Measurements from ENCODE around the gene PDSS2.
A peak's percentile ranks its signal among the peaks of the same experiment; 100 is the strongest.

Gene PDSS2

DNA sequence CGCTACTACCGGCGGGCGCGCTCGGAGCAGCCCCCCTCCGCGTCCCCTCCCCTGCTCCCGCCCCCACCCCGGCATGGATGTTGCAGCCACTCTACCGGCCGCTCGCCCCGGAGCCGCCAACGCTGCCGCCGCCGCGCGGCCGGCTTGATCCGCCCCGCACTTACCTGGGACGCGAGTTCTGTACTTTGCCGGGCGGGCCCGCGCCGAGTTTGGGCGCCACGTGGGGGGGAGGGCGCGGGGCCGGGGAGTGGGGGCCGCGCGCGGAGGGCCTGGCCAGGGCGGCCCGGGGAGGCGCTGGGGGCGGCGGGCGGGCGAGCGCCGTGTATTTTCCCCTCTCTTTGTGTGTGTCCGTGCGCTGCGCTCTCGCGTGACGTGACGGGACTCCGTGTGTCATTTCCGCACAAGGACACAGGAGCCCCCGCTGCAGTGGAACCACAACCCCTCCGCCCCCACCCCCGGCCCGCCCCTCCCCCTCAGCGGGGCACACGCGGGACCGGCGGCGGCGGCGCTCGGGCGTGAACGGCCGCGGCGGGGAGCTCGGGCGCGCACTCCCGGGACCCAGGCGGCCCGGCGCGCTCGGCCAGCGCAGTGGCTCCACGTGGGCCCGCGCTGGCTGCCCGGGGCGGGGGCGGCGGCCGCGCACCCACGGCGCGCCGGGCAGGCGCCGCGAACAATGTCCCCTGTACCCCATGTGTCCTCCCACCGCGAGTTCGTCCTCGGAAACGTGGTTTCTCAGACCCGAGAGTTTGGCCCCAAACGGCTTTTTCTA, 344.3 kb downstream of the PDSS2 start, which contains the start of gene BEND3:
Gene BEND3 (minus strand): TSS at position 590 of the 769 bp plus-strand sequence. CDS start 16,230 bp downstream, outside the sequence.
- H3K4me1 ChIP-seq (ENCODE audit: control insufficient read depth in 5 of 5, insufficient read depth in 5 of 5, low read length in 5 of 5): peaks cover 4 to 22% (median 19%) of the 10 kb centered on the region in 5 donors
- H3K4me3 ChIP-seq (ENCODE audit: low read depth in 1 of 5, low read length in 5 of 5): peak within 1 kb of the TSS; percentile 66 to 76 (median 74)
- H3K27me3 ChIP-seq (ENCODE audit: control insufficient read depth in 5 of 5, insufficient read depth in 4 of 5, low read length in 5 of 5): peaks cover 0 to 10% (median 3%) of the 10 kb centered on the region in 5 donors
- no peaks in the 10 kb centered on the region for H3K9me3 ChIP-seq (ENCODE audit: control insufficient read depth in 5 of 5, low read length in 5 of 5)
- no peak within 1 kb of the TSS for H3K27ac ChIP-seq (ENCODE audit: low read depth, low read length)
- H3K9ac ChIP-seq (ENCODE audit: low read length in 5 of 5): peak within 1 kb of the TSS; percentile 26 to 70 (median 43)
- H3K36me3 ChIP-seq (ENCODE audit: control insufficient read depth in 5 of 5, insufficient read depth in 5 of 5, low read length in 5 of 5): no peaks in the 10 kb centered on the region

DNA sequence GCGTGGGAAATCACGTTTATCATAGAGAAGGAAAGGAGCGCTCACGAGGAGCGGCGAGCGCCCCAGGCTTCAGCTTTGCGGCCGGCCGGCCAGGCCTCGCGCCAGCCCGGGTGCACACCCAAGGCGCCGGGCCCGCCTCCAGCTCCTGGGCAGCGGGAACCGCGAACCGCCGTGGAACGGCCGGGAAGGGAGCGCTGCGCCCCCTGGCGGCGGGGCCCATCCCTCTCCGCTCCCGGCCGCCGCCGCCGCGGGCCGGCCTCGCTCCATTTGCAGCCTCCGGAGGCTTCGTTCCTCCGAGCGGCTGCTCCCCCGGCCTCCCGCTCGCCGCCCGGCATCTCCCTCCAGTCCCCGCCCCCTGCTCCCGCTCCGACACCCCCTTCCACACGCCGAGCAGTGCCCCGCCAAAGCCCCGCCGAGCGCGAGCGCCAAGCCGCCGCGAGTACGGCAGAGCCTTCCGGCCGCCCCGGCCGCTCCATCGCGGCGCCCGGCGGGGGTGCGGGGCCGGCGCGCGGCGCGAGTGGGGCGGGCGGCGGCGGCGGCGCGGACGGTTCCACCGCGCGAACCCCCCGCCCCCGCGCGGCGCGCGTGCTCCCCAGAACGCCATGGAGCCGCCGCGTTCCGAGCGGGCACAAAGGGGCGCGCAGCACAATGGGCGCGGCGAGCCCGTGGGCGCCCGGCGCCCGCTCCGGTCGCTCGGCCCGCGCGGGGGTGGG, 345.0 kb downstream of the PDSS2 start:
- Histone ChIP-seq H3K27ac (ENCODE audit: low read depth, low read length) (no peak overlapping the region), H3K4me1 (ENCODE audit: control insufficient read depth in 5 of 5, insufficient read depth in 5 of 5, low read length in 5 of 5) (peaks cover 4 to 22% (median 19%) of the 10 kb centered on the region in 5 donors), H3K36me3 (ENCODE audit: control insufficient read depth in 5 of 5, insufficient read depth in 5 of 5, low read length in 5 of 5) (no peaks in the 10 kb centered on the region), H3K27me3 (ENCODE audit: control insufficient read depth in 5 of 5, insufficient read depth in 4 of 5, low read length in 5 of 5) (peaks cover 0 to 10% (median 3%) of the 10 kb centered on the region in 5 donors), H3K9me3 (ENCODE audit: control insufficient read depth in 5 of 5, low read length in 5 of 5) (no peaks in the 10 kb centered on the region), H3K9ac (ENCODE audit: low read length in 5 of 5) (peak overlapping the region in 4 of 5 donors; percentile 13 to 65 (median 50)), H3K4me3 (ENCODE audit: low read depth in 1 of 5, low read length in 5 of 5) (peak overlapping the region; percentile 36 to 75 (median 59))

GRCh38 chr6:107110200-107110599, 349.2 kb downstream of the PDSS2 start:
- Histone ChIP-seq H3K27ac (ENCODE audit: low read depth, low read length) (no peak overlapping the region), H3K27me3 (ENCODE audit: control insufficient read depth in 5 of 5, insufficient read depth in 4 of 5, low read length in 5 of 5) (no peaks in the 10 kb centered on the region), H3K9ac (ENCODE audit: low read length in 5 of 5) (no peak overlapping the region), H3K9me3 (ENCODE audit: control insufficient read depth in 5 of 5, low read length in 5 of 5) (no peaks in the 10 kb centered on the region), H3K36me3 (ENCODE audit: control insufficient read depth in 5 of 5, insufficient read depth in 5 of 5, low read length in 5 of 5) (no peaks in the 10 kb centered on the region), H3K4me1 (ENCODE audit: control insufficient read depth in 5 of 5, insufficient read depth in 5 of 5, low read length in 5 of 5) (peaks cover 4 to 8% (median 7%) of the 10 kb centered on the region in 5 donors), H3K4me3 (ENCODE audit: low read depth in 1 of 5, low read length in 5 of 5) (no peak overlapping the region)

DNA sequence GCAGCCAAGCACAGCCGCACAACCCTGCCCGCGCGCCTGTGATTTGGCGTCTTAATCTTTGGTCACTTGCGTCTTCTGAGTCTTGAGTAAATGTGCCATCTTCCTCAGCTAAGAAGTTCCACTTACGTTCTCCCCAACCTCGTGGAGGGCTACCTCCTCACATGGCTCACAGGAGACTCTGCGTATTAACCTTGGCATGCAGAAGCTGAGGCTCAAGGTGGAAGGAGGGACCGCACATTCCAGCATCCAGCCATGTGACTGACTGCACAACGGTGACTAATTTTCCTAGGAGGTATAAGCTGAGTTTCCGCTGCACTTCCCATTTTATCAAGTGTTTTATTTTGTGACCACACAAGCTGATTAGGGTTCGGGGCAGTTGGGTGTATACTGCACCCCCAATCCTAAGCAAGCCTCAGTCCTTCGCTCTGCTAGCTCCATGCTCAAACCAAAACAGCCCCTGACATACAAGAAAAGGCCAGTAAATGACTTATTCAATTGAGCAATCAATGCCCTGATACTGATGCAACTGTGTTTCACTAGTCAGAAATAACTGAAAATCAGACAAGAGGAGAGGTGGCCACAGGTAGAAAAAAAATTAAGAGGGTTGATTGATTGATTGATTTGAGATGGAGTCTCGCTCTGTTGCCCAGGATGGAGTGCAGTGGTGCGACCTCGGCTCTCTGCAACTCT, 351.0 kb downstream of the PDSS2 start:
- Histone ChIP-seq H3K27me3 (ENCODE audit: control insufficient read depth in 5 of 5, insufficient read depth in 4 of 5, low read length in 5 of 5) (no peaks in the 10 kb centered on the region), H3K4me3 (ENCODE audit: low read depth in 1 of 5, low read length in 5 of 5) (no peak overlapping the region), H3K27ac (ENCODE audit: low read depth, low read length) (no peak overlapping the region), H3K9ac (ENCODE audit: low read length in 5 of 5) (no peak overlapping the region), H3K36me3 (ENCODE audit: control insufficient read depth in 5 of 5, insufficient read depth in 5 of 5, low read length in 5 of 5) (no peaks in the 10 kb centered on the region), H3K9me3 (ENCODE audit: control insufficient read depth in 5 of 5, low read length in 5 of 5) (no peaks in the 10 kb centered on the region), H3K4me1 (ENCODE audit: control insufficient read depth in 5 of 5, insufficient read depth in 5 of 5, low read length in 5 of 5) (peaks cover 0 to under 1% (median 0%) of the 10 kb centered on the region in 5 donors)

DNA sequence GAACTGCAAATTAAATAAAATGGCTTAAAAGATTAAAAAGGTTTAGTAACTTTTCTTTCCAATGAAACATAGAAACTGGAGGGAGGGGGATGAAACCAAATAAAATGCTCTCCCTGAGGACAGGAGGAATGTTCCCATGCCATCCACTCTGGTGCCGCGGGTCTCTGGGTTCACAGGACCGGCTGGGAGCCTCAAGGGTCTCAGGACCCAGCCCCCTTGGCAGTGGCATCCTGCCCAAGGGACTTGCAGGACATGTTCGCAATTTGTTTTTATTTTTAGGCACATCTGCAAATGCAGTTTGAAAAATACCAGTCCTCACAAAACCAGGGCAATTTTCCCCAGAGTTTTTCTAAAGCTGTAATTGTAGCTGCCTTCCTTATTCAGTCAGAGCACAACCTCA, 351.6 kb downstream of the PDSS2 start:
- H3K27me3 ChIP-seq (ENCODE audit: control insufficient read depth in 5 of 5, insufficient read depth in 4 of 5, low read length in 5 of 5): no peaks in the 10 kb centered on the region
- no peaks in the 10 kb centered on the region for H3K9me3 ChIP-seq (ENCODE audit: control insufficient read depth in 5 of 5, low read length in 5 of 5)
- H3K4me1 ChIP-seq (ENCODE audit: control insufficient read depth in 5 of 5, insufficient read depth in 5 of 5, low read length in 5 of 5): no peaks in the 10 kb centered on the region
- H3K9ac ChIP-seq (ENCODE audit: low read length in 5 of 5): no peak overlapping the region
- H3K36me3 ChIP-seq (ENCODE audit: control insufficient read depth in 5 of 5, insufficient read depth in 5 of 5, low read length in 5 of 5): no peaks in the 10 kb centered on the region
- no peak overlapping the region for H3K27ac ChIP-seq (ENCODE audit: low read depth, low read length)
- no peak overlapping the region for H3K4me3 ChIP-seq (ENCODE audit: low read depth in 1 of 5, low read length in 5 of 5)

DNA sequence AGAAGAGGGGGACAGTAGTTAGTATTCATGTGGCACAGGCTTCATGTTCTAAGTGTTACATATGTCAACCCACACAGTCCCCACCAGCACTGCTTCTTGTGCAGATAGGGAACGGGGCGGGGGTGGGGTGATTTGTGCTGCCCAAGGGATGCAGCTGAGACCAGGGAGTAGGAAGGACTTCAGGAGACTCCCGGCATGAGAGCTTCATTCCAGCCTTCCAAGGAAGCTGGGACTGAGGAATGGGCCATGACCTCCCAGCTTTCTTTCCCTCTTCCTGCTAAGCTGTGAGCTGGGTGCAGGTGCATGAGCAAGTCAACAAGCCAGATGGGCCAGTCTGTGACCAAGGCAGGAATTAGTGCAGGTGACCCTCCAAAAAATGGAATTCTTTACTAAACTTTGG, 353.2 kb downstream of the PDSS2 start:
- H3K4me1 ChIP-seq (ENCODE audit: control insufficient read depth in 5 of 5, insufficient read depth in 5 of 5, low read length in 5 of 5): no peaks in the 10 kb centered on the region
- H3K4me3 ChIP-seq (ENCODE audit: low read depth in 1 of 5, low read length in 5 of 5): no peak overlapping the region
- no peak overlapping the region for H3K27ac ChIP-seq (ENCODE audit: low read depth, low read length)

DNA sequence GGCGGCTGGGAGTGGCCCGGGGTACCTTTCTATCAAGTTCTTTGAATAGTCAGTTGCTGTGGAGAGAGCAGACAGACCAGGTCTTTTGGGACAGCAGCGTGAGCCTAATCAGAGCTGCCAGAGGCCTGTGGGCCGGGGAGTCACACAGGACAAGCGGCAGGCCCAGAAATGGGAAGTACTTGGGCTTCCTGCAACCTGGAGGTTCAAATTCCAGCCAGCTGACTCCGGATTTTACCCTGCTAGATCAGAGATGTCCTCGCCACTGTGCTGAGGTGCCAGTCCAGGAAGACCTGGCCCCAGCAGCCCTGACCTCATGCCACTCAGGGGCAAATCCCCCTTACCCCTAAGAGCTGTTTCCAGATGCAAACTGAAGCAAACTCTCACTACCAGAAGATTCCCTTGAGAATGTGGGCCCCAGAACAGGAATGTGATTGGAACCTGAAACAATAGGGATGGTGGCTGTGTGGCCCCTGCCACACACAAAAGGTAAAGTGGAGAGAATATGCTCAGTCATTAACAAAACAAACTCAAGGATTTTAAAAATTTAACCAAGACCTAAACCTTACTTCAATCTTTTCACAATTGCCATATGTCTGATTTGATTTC, 353.8 kb downstream of the PDSS2 start:
- no peaks in the 10 kb centered on the region for H3K4me1 ChIP-seq (ENCODE audit: control insufficient read depth in 5 of 5, insufficient read depth in 5 of 5, low read length in 5 of 5)
- H3K4me3 ChIP-seq (ENCODE audit: low read depth in 1 of 5, low read length in 5 of 5): no peak overlapping the region
- no peak overlapping the region for H3K27ac ChIP-seq (ENCODE audit: low read depth, low read length)
- H3K9ac ChIP-seq (ENCODE audit: low read length in 5 of 5): no peak overlapping the region
- H3K36me3 ChIP-seq (ENCODE audit: control insufficient read depth in 5 of 5, insufficient read depth in 5 of 5, low read length in 5 of 5): no peaks in the 10 kb centered on the region
- H3K27me3 ChIP-seq (ENCODE audit: control insufficient read depth in 5 of 5, insufficient read depth in 4 of 5, low read length in 5 of 5): no peaks in the 10 kb centered on the region
- no peaks in the 10 kb centered on the region for H3K9me3 ChIP-seq (ENCODE audit: control insufficient read depth in 5 of 5, low read length in 5 of 5)

More for the DNA sequence above, 353.2 kb downstream of the PDSS2 start:
- Histone ChIP-seq H3K9me3 (ENCODE audit: control insufficient read depth in 5 of 5, low read length in 5 of 5) (no peaks in the 10 kb centered on the region), H3K27me3 (ENCODE audit: control insufficient read depth in 5 of 5, insufficient read depth in 4 of 5, low read length in 5 of 5) (no peaks in the 10 kb centered on the region), H3K9ac (ENCODE audit: low read length in 5 of 5) (no peak overlapping the region), H3K36me3 (ENCODE audit: control insufficient read depth in 5 of 5, insufficient read depth in 5 of 5, low read length in 5 of 5) (no peaks in the 10 kb centered on the region)

- Histone ChIP-seq H3K4me3 (ENCODE audit: low read depth in 1 of 5, low read length in 5 of 5) (no peak overlapping the region), H3K27ac (ENCODE audit: low read depth, low read length) (no peak overlapping the region), H3K27me3 (ENCODE audit: control insufficient read depth in 5 of 5, insufficient read depth in 4 of 5, low read length in 5 of 5) (no peaks in the 10 kb centered on the region), H3K4me1 (ENCODE audit: control insufficient read depth in 5 of 5, insufficient read depth in 5 of 5, low read length in 5 of 5) (no peaks in the 10 kb centered on the region), H3K9me3 (ENCODE audit: control insufficient read depth in 5 of 5, low read length in 5 of 5) (no peaks in the 10 kb centered on the region), H3K9ac (ENCODE audit: low read length in 5 of 5) (no peak overlapping the region), H3K36me3 (ENCODE audit: control insufficient read depth in 5 of 5, insufficient read depth in 5 of 5, low read length in 5 of 5) (no peaks in the 10 kb centered on the region)
Measured at GRCh38 chr6:107103082-107103481, 356.3 kb downstream of the PDSS2 start.
